ENCODE results near the gene EFCAB8. TPM values are rescaled to one million over a fixed set of nuclear protein-coding genes. Genes with fewer than 3 reads are reported as not detected.
A peak's percentile ranks its signal among the peaks of the same experiment; 100 is the strongest.
"Not testable (repeated sequence)": the region's sequence is repeated elsewhere in the genome, so short reads cannot be mapped to it uniquely, and the experiment has no call there.

EFCAB8 gene
- total RNA-seq, 1 experiment from 2014 or later, result not detected

DNA sequence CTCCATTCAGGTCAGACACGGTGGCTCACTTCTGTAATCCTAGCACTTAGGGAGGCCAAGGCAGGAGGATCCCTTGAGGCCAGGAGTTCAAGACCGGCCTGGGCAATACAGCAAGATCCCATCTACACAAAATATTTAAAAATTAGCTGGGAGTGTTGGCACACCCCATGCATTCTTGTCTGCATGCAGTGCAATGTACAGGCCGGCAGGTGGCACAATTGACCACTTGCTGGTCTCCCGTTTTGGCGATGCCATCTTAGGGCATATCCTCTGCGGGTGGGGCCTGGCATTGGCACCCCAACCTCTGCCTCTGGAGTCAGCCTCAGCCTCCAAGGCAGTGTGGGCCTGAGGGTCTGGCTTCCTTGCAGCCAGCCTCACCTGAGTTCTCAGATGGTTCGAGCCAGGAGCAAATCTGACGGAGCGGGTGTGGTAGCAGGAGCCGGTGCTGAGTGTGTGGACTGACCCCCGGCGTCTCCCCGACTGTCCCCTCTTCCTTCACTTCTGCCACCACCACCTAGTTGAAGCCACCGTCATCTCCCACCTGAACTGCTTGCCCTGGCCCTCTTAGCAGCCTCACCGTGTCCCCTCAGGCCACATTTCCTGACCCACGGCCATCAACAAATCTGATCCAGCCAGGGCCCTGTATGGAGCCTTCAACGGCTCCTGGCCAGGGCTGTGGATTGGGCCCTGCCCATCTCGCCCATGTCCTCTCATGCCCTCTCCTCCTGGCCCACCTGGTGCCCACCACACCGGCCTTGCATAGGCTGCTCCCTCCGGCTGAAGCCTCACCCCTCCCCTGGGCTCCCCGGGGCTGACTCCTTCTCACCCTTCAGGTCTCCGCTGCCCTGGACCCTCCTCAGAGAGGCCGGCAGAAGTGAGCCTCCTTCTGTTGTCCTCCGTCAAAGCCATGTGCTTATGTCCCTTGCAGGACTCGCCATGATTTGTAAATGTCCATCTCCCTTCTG is 44.0 kb downstream of the EFCAB8 start:
- Mint-ChIP-seq H3K9me3 (ENCODE audit: unreplicated experiment) (no peaks in the 10 kb centered on the region), H3K4me3 (ENCODE audit: unreplicated experiment) (no peak overlapping the region), H3K27me3 (ENCODE audit: insufficient read depth, unreplicated experiment) (no peaks in the 10 kb centered on the region), H3K36me3 (ENCODE audit: insufficient read depth, unreplicated experiment) (peaks cover 6% of the 10 kb centered on the region), H3K4me1 (ENCODE audit: insufficient read depth, unreplicated experiment) (peaks cover 5% of the 10 kb centered on the region), H3K27ac (ENCODE audit: low read depth, unreplicated experiment) (no peak overlapping the region)
- ChIA-PET POLR2A (interaction anchor here (0.7 kb wide), 1 partner anchor 1163 kb away, joined by 3 read pairs; no protein-coding TSS in a partner anchor), CTCF (interaction anchor here (0.5 to 3.1 kb wide), 39 partner anchors 9 to 765 kb away, joined by 3 to 27 read pairs (median 3); no protein-coding TSS in a partner anchor)
- no TSS peak for BruUV-seq (replicated peaks)
- intact Hi-C loops (cut with micrococcal nuclease), result loop anchor here (1.0 to 5.0 kb wide), 5 partner anchors 43 to 397 kb away; partner anchors contain the start of gene BPIFB4
- TF ChIP-seq, protein P1, sequence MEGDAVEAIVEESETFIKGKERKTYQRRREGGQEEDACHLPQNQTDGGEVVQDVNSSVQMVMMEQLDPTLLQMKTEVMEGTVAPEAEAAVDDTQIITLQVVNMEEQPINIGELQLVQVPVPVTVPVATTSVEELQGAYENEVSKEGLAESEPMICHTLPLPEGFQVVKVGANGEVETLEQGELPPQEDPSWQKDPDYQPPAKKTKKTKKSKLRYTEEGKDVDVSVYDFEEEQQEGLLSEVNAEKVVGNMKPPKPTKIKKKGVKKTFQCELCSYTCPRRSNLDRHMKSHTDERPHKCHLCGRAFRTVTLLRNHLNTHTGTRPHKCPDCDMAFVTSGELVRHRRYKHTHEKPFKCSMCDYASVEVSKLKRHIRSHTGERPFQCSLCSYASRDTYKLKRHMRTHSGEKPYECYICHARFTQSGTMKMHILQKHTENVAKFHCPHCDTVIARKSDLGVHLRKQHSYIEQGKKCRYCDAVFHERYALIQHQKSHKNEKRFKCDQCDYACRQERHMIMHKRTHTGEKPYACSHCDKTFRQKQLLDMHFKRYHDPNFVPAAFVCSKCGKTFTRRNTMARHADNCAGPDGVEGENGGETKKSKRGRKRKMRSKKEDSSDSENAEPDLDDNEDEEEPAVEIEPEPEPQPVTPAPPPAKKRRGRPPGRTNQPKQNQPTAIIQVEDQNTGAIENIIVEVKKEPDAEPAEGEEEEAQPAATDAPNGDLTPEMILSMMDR (IDR thresholded peaks at IDR 0.05; ENCODE audit: unreplicated experiment), result peak; percentile 91
- DNase-seq (ENCODE audit: unreplicated experiment), result peak; percentile 62

DNA sequence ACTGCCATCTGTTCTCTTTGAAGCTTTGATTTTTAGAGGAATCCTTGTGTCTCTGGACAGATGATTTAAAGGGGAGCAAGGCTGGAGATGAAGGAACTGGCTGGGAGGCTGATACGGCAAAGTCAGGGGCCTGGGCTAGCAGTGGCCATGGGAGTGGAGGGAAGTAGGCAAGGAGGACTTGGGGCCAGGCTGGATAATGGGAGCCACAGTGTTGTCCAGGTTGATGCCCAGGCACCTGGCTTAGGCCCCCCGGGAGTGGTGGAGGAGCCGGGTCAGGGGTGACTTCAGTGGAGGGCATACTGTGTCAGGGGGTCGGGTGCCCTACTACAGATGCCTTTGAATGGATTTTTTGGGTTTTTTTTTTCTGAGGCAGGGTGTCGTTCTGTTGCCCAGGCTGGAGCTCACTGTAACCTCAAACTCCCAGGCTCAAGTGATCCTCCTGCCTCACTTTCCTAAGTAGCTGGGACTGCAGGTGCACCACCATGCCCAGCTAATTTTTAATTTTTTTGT is 45.0 kb downstream of the EFCAB8 start:
- no peak overlapping the region for H3K4me3 Mint-ChIP-seq (ENCODE audit: unreplicated experiment)
- no TSS peak for BruUV-seq (replicated peaks)
- peaks cover 6% of the 10 kb centered on the region for H3K36me3 Mint-ChIP-seq (ENCODE audit: insufficient read depth, unreplicated experiment)
- no peaks in the 10 kb centered on the region for H3K9me3 Mint-ChIP-seq (ENCODE audit: unreplicated experiment)
- CTCF ChIA-PET, result interaction anchor here (0.6 to 1.6 kb wide), 12 partner anchors 8 to 989 kb away, joined by 3 to 6 read pairs (median 3); no protein-coding TSS in a partner anchor
- peaks cover 5% of the 10 kb centered on the region for H3K4me1 Mint-ChIP-seq (ENCODE audit: insufficient read depth, unreplicated experiment)
- intact Hi-C loops (cut with micrococcal nuclease), result loop anchor here (5.0 kb wide), 1 partner anchor 174 kb away; the partner anchor contains the start of gene BPIFB4
- TF ChIP-seq, protein P1 (IDR thresholded peaks at IDR 0.05; ENCODE audit: unreplicated experiment), result no peak
- DNase-seq (ENCODE audit: unreplicated experiment), result no peak
- no peak overlapping the region for H3K27ac Mint-ChIP-seq (ENCODE audit: low read depth, unreplicated experiment)
- H3K27me3 Mint-ChIP-seq (ENCODE audit: insufficient read depth, unreplicated experiment), result no peaks in the 10 kb centered on the region
- POLR2A ChIA-PET, result no interaction called here

DNA sequence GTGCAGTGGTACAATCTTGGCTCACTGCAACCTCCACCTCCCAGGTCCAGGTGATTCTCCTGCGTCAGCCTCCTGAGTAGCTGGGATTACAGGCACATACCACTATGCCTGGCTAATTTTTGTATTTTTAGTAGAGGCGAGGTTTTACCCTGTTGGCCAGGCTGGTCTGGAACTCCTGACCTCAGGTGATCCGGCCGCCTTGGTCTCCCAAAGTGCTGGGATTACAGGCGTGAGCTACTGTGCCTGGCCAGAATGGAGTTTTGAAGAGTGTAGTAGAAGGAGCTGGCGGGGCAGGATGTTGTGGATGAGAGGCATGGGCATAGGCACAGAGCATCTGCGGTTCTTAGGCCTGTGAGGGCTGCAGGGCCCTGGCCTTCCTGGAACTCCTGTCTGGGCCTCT is 46.0 kb downstream of the EFCAB8 start:
- intact Hi-C loops (cut with micrococcal nuclease), result loop anchor here (5.0 kb wide), 1 partner anchor 173 kb away; the partner anchor contains the start of gene BPIFB4
- not testable (repeated sequence) for H3K27me3 Mint-ChIP-seq (ENCODE audit: insufficient read depth, unreplicated experiment); DNase-seq (ENCODE audit: unreplicated experiment); BruUV-seq (replicated peaks); H3K9me3 Mint-ChIP-seq (ENCODE audit: unreplicated experiment); H3K36me3 Mint-ChIP-seq (ENCODE audit: insufficient read depth, unreplicated experiment); H3K4me3 Mint-ChIP-seq (ENCODE audit: unreplicated experiment); H3K4me1 Mint-ChIP-seq (ENCODE audit: insufficient read depth, unreplicated experiment); H3K27ac Mint-ChIP-seq (ENCODE audit: low read depth, unreplicated experiment)
- ChIA-PET POLR2A (interaction anchor here (0.6 to 0.7 kb wide), 2 partner anchors 50 to 67 kb away, joined by 3 read pairs; no protein-coding TSS in a partner anchor), CTCF (interaction anchor here (0.6 to 1.6 kb wide), 9 partner anchors 8 to 1163 kb away, joined by 3 to 6 read pairs (median 3); no protein-coding TSS in a partner anchor)

DNA sequence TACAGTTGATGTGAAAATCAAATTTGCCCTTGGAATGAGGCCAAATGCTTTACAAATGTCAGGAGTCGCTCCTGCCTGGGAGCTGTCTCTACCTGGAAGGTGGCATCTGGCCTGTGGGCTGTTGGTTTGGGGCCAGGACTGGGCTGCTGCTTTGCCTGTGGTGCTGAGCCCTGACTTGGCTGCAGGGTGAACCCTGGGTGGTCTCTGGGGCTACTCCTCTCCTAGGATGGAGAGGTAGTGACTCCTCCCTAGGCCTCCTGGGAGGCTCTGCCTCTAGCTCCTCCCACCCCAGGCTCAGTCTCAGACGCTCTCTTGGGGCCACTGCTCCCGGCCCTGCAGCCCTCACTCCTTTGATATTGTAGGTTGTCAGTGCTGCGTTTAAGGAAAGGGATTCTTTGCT is 47.5 kb downstream of the EFCAB8 start:
- BruUV-seq (replicated peaks), result no TSS peak
- CTCF ChIA-PET, result interaction anchor here (0.6 to 1.4 kb wide), 5 partner anchors 10 to 389 kb away, joined by 3 to 6 read pairs (median 3); no protein-coding TSS in a partner anchor
- H3K27me3 Mint-ChIP-seq (ENCODE audit: insufficient read depth, unreplicated experiment), result no peaks in the 10 kb centered on the region
- POLR2A ChIA-PET, result no interaction called here
- no peaks in the 10 kb centered on the region for H3K9me3 Mint-ChIP-seq (ENCODE audit: unreplicated experiment)
- peaks cover 5% of the 10 kb centered on the region for H3K4me1 Mint-ChIP-seq (ENCODE audit: insufficient read depth, unreplicated experiment)
- no peak overlapping the region for H3K27ac Mint-ChIP-seq (ENCODE audit: low read depth, unreplicated experiment)
- DNase-seq (ENCODE audit: unreplicated experiment), result no peak
- no peak overlapping the region for H3K4me3 Mint-ChIP-seq (ENCODE audit: unreplicated experiment)
- TF ChIP-seq, protein P1 (IDR thresholded peaks at IDR 0.05; ENCODE audit: unreplicated experiment), result no peak
- H3K36me3 Mint-ChIP-seq (ENCODE audit: insufficient read depth, unreplicated experiment), result peaks cover 6% of the 10 kb centered on the region
- intact Hi-C loops (cut with micrococcal nuclease), result no loop called here
